ENCODE results near the gene DROSHA.

DNA sequence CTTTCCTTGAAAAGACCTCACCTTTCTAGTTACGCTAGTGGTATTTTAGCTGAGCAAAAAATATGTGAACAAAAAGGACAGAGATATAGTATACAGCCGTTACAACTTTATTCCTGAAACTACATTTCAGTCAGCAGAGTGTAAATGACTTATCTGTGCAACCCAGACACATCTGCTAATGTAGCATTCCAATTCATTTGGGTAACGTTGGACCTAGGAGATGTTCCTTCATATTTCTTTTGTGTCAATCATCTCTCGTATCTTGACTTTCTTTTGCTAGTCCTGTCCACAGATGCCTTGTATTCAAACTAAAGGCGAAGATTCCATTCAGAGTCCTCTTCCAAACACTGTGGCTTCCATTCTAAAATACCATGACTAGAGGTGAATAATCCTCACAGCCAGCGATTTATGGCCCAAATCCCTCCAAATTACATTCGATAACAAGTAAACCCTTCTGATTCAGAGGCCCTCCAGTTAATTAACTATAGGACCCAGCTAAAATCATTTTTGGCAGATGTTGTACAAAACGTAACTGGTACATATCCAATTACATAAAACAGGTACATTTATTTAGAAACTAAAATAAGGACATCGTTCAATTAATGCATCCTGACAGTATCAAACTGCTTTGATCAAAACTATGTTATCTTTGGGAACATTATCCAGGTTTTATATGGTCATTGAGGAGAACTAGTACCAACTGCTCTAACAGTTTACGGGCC, 155.7 kb downstream of the DROSHA start:
- TF ChIP-seq SIN3A (IDR thresholded peaks at IDR 0.05; ENCODE audit: low read depth, low read length) (no peak), CHD4 (IDR thresholded peaks at IDR 0.05) (no peak), MEF2B (IDR thresholded peaks at IDR 0.05; ENCODE audit: partially characterized antibody, poor library complexity, severe bottlenecking) (no peak), HCFC1 (IDR thresholded peaks at IDR 0.05; ENCODE audit: low read length) (no peak), TCF3 (IDR thresholded peaks at IDR 0.05; ENCODE audit: borderline replicate concordance, insufficient read depth, low read depth, low read length) (no peak), POLR2AphosphoS5 (IDR thresholded peaks at IDR 0.05; ENCODE audit: low read length) (no peak), EGR1 (IDR thresholded peaks at IDR 0.05; ENCODE audit: borderline replicate concordance in 1 of 2, low read depth in 2 of 2, low read length in 2 of 2) (no peak), ZNF207 (IDR thresholded peaks at IDR 0.05; ENCODE audit: borderline replicate concordance) (no peak), GABPA (IDR thresholded peaks at IDR 0.05; ENCODE audit: low read depth) (no peak), CREB1 (IDR thresholded peaks at IDR 0.05; ENCODE audit: low read depth) (no peak), EZH2 (IDR thresholded peaks at IDR 0.05; ENCODE audit: borderline replicate concordance, control insufficient read depth, low read depth, low read length) (no peak)
- TF ChIP-seq, protein P1, sequence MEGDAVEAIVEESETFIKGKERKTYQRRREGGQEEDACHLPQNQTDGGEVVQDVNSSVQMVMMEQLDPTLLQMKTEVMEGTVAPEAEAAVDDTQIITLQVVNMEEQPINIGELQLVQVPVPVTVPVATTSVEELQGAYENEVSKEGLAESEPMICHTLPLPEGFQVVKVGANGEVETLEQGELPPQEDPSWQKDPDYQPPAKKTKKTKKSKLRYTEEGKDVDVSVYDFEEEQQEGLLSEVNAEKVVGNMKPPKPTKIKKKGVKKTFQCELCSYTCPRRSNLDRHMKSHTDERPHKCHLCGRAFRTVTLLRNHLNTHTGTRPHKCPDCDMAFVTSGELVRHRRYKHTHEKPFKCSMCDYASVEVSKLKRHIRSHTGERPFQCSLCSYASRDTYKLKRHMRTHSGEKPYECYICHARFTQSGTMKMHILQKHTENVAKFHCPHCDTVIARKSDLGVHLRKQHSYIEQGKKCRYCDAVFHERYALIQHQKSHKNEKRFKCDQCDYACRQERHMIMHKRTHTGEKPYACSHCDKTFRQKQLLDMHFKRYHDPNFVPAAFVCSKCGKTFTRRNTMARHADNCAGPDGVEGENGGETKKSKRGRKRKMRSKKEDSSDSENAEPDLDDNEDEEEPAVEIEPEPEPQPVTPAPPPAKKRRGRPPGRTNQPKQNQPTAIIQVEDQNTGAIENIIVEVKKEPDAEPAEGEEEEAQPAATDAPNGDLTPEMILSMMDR (IDR thresholded peaks at IDR 0.05 in 2 of 3, conservative IDR thresholded peaks at IDR 0.05 in 1 of 3; ENCODE audit: control insufficient read depth in 2 of 3, extremely low read depth in 1 of 3, insufficient read depth in 1 of 3, low read depth in 3 of 3, low read length in 3 of 3): no peak
